Fibroblast of upper back skin (primary cell): ENCODE data around the gene RIN3.

Experiments
- DNase-seq: peaks from one replicate; pipeline ENCODE4 v3.0.0-alpha.2; 2013

RIN3 gene

GRCh38 chr14:92728759-92729364, 215.3 kb downstream of the RIN3 start:
- DNase-seq, result peak; percentile 25

GRCh38 chr14:92729634-92730358, 216.2 kb downstream of the RIN3 start:
- DNase-seq, result peak; percentile 93

GRCh38 chr14:92731622-92732115, 218.1 kb downstream of the RIN3 start:
- no peak for DNase-seq

- no peak for DNase-seq
These were observed 219.4 kb downstream of the RIN3 start for GRCh38 chr14:92733007-92733406.

GRCh38 chr14:92734618-92735017, 221.0 kb downstream of the RIN3 start:
- no peak for DNase-seq

- DNase-seq, result no peak
These were observed 221.8 kb downstream of the RIN3 start for GRCh38 chr14:92735344-92735743.

- no peak for DNase-seq
These were observed 223.6 kb downstream of the RIN3 start for GRCh38 chr14:92737206-92737605.

- no peak for DNase-seq
These were observed 224.1 kb downstream of the RIN3 start for GRCh38 chr14:92737619-92738188.
